Fibroblast of lung (primary cell): ENCODE data around the gene DGKZ. TPM values are rescaled to one million over a fixed set of nuclear protein-coding genes. Genes with fewer than 3 reads are reported as not detected.

Experiments used
- DNase-seq, 2 donors: peaks; one replicate each; pipeline versions ENCODE4 v3.0.0 to v3.0.0-alpha.2; 2010; ENCODE audit warnings: low read depth in 2 of 2
- H2AFZ ChIP-seq: 2 replicates; pipeline ENCODE4 v1.5.1; 2012; ENCODE audit warnings: low read length, control low read depth, inconsistent platforms
- H3K27ac ChIP-seq: 2 replicates; pipeline ENCODE4 v1.5.1; 2011; ENCODE audit warnings: low read length, control low read depth; ENCODE audit not compliant: insufficient read depth
- H3K27me3 ChIP-seq: 2 replicates; pipeline ENCODE4 v1.5.1; 2011; ENCODE audit warnings: mild to moderate bottlenecking, low read length; ENCODE audit not compliant: control insufficient read depth, insufficient read depth
- H3K36me3 ChIP-seq: 2 replicates; pipeline ENCODE4 v1.5.1; 2011; ENCODE audit warnings: low read length; ENCODE audit not compliant: control insufficient read depth, insufficient read depth
- H3K4me1 ChIP-seq: 2 replicates; pipeline ENCODE4 v1.5.1; 2011; ENCODE audit warnings: low read length; ENCODE audit not compliant: control insufficient read depth, insufficient read depth; ENCODE audit errors: extremely low read depth
- H3K4me2 ChIP-seq: 2 replicates; pipeline ENCODE4 v1.5.1; 2011; ENCODE audit warnings: low read length, control low read depth; ENCODE audit not compliant: insufficient read depth; ENCODE audit errors: extremely low read depth
- H3K4me3 ChIP-seq, 4 experiments: fragments of 200-600 bp in 1 of 4; sonication (generic) in 1 of 4; replicated peaks in 1 of 4; 2 replicates each; pipeline ENCODE4 v1.5.1; 2011 to 2016; ENCODE audit warnings: low read length in 4 of 4, low read depth in 3 of 4, mild to moderate bottlenecking in 3 of 4, control low read depth in 2 of 4, inconsistent platforms in 1 of 4, mixed read lengths in 1 of 4; ENCODE audit not compliant: insufficient read depth in 1 of 4; ENCODE audit errors: control extremely low read depth in 1 of 4
- H3K79me2 ChIP-seq: 2 replicates; pipeline ENCODE4 v1.5.1; 2012; ENCODE audit warnings: mild to moderate bottlenecking, low read length, inconsistent platforms; ENCODE audit not compliant: control insufficient read depth, insufficient read depth
- H3K9ac ChIP-seq: 2 replicates; pipeline ENCODE4 v1.5.1; 2011; ENCODE audit warnings: mild to moderate bottlenecking, low read length, control low read depth; ENCODE audit not compliant: insufficient read depth
- H3K9me3 ChIP-seq: 2 replicates; pipeline ENCODE4 v1.5.1; 2012; ENCODE audit warnings: low read depth, low read length; ENCODE audit not compliant: control insufficient read depth, insufficient read depth
- H4K20me1 ChIP-seq: 2 replicates; pipeline ENCODE4 v1.5.1; 2011; ENCODE audit warnings: low read length; ENCODE audit not compliant: control insufficient read depth, insufficient read depth; ENCODE audit errors: extremely low read depth
- CTCF ChIP-seq, 2 donors: IDR thresholded peaks in 1 of 2; conservative IDR thresholded peaks in 1 of 2; 1 replicate in 1 of 2; 2 replicates in 1 of 2; pipeline ENCODE4 v1.5.1; 2011 to 2012; ENCODE audit warnings: low read length in 2 of 2, control low read depth in 1 of 2, inconsistent platforms in 1 of 2, low read depth in 1 of 2, mild to moderate bottlenecking in 1 of 2
- EZH2 ChIP-seq: IDR thresholded peaks from 2 replicates; pipeline ENCODE4 v1.5.1; 2012; ENCODE audit warnings: low read length, control low read depth, mild to moderate bottlenecking; ENCODE audit errors: missing control alignments
- polyA plus RNA-seq, 2 donors: library from polyadenylated mRNA; depleted of rRNA in 1 of 2; stranded (reverse) in 1 of 2; unstranded in 1 of 2; fragments of >200 nt; gene quantifications; 2 replicates each; pipeline ENCODE4 v1.2.1, GENCODE V29; 2011 to 2012; ENCODE audit warnings: missing spikeins in 1 of 2
- total RNA-seq: library from RNA; depleted of rRNA; stranded (reverse); fragments of >200 nt; gene quantifications from 2 replicates; pipeline ENCODE4 v1.2.1, GENCODE V29; 2014

The DGKZ gene
- total and polyA plus RNA-seq, 2 donors (not counting 1 experiment from before 2014, with no cell fraction given) = 16.4 to 35.5 TPM

GRCh38 chr11:46391578-46392420 lies 44.5 kb downstream of the DGKZ start, which contains the start of gene CHRM4:
Gene CHRM4, minus strand, starts transcription at chr11:46391776. Its CDS starts 5,219 bp downstream, at chr11:46386557.
- Histone ChIP-seq H3K4me3 (peak within 1 kb of the TSS; percentile 21 to 47 (median 36)), H3K9ac (no peak within 1 kb of the TSS), H3K27me3 (peaks cover 33% of the 10 kb centered on the region), H3K27ac (no peak within 1 kb of the TSS), H2AFZ (no peak within 1 kb of the TSS), H3K4me2 (peak within 1 kb of the TSS; percentile 78), H3K79me2 (no peaks in the 10 kb centered on the region), H4K20me1 (no peaks in the 10 kb centered on the region), H3K9me3 (no peaks in the 10 kb centered on the region), H3K4me1 (peaks cover 5% of the 10 kb centered on the region), H3K36me3 (no peaks in the 10 kb centered on the region)
- TF ChIP-seq EZH2 (no peak), CTCF (conservative IDR thresholded peaks at IDR 0.05 in 1 of 2, IDR thresholded peaks at IDR 0.05 in 1 of 2; ENCODE audit: low read depth in 1 of 2, low read length in 2 of 2) (peak in 1 of 2 donors; percentile 36)
- peak; percentile 24 to 32 for DNase-seq

DNA sequence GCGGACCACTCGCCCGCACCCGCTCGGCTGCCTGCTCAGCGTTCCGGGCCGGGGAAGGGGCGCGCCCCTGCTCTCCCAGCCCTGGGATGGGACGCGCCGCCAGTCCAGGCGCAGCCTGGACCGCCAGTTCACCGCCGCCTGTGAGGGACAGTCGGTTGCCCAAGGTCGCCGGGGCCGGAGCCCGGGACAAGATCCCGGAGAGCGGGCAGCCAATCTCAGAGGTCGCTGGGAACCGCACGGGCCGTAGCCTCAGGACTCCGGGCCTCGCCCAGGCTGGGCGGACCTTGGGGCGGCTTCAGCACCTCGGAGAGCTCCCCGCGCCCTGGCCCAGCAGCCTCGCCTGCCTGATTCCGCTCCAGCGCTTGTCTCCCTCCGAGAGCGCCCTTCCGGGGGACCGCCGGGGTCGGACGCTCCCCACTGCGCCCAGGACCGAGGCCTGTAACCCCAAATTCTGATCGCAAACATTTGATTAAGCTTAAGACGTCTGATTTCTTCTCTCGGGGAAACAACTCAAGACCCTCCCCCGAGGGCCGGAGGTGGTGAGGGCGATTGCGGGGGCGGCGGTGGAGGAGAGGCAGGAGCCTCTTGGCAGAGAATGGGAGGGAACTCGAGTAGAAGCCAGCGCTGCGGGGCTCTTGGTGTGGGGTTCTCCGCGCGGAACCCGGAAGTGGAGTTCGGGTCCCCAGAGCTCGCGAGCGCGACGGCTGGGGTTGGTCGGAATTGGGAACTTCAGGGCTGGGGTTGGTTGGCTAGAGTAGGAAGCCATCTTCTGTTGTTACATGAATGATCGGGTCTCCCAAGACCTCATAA lies 45.4 kb downstream of the DGKZ start:
- DNase-seq = peak; percentile 71 to 75
- no peaks in the 10 kb centered on the region for H3K36me3 ChIP-seq
- TF ChIP-seq EZH2 = no peak
- no peak for TF ChIP-seq CTCF (conservative IDR thresholded peaks at IDR 0.05 in 1 of 2, IDR thresholded peaks at IDR 0.05 in 1 of 2; ENCODE audit: low read depth in 1 of 2, low read length in 2 of 2)
- H3K4me3 ChIP-seq = peak overlapping the region; percentile 12 to 47 (median 27)
- no peaks in the 10 kb centered on the region for H4K20me1 ChIP-seq
- peak overlapping the region; percentile 78 for H3K4me2 ChIP-seq
- peaks cover 31% of the 10 kb centered on the region for H3K27me3 ChIP-seq
- H3K9me3 ChIP-seq = no peaks in the 10 kb centered on the region
- no peak overlapping the region for H3K27ac ChIP-seq
- no peaks in the 10 kb centered on the region for H3K79me2 ChIP-seq
- H3K9ac ChIP-seq = no peak overlapping the region
- peaks cover 5% of the 10 kb centered on the region for H3K4me1 ChIP-seq
- H2AFZ ChIP-seq = no peak overlapping the region

DNA sequence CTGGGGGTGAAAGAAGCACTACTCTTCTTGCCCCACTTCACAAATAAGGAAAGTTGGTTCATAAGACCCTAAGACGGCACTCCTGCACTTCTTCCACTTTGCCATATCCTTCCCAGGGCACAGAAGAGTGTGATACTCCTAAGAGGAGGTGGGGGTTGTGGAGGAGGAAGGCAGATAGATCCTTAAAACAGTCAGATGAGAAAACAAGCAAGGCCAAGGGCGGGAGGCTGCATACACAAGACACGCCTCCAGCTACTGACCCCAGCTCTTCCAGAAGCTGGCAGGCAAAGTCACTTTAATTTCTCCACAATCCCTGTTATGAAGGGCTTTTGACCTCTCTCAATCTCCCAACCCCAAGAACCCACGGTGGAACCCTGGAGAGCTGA lies 46.0 kb downstream of the DGKZ start:
- peaks cover 25% of the 10 kb centered on the region for H3K27me3 ChIP-seq
- no peak for DNase-seq
- no peak overlapping the region for H3K4me3 ChIP-seq
- no peak for TF ChIP-seq EZH2
- TF ChIP-seq CTCF (conservative IDR thresholded peaks at IDR 0.05 in 1 of 2, IDR thresholded peaks at IDR 0.05 in 1 of 2; ENCODE audit: low read depth in 1 of 2, low read length in 2 of 2) = no peak
- no peaks in the 10 kb centered on the region for H3K36me3 ChIP-seq
- H3K79me2 ChIP-seq = no peaks in the 10 kb centered on the region
- no peaks in the 10 kb centered on the region for H3K9me3 ChIP-seq
- no peak overlapping the region for H3K27ac ChIP-seq
- peaks cover 5% of the 10 kb centered on the region for H3K4me1 ChIP-seq
- H4K20me1 ChIP-seq = no peaks in the 10 kb centered on the region
- H3K9ac ChIP-seq = no peak overlapping the region
- H3K4me2 ChIP-seq = no peak overlapping the region
- H2AFZ ChIP-seq = no peak overlapping the region
